Type B pancreatic cell (in vitro differentiated cells): Measurements from ENCODE around the gene POM121L2. TPM values are rescaled to one million over a fixed set of nuclear protein-coding genes. Genes with fewer than 3 reads are reported as not detected.
A peak's percentile ranks its signal among the peaks of the same experiment; 100 is the strongest.

Experiments
- DNase-seq: peaks from one replicate; pipeline ENCODE4 v3.0.0; 2021; ENCODE audit warnings: mixed read lengths; ENCODE audit not compliant: unreplicated experiment; ENCODE audit errors: extremely low spot score
- H3K27ac Mint-ChIP-seq: 2 replicates; pipeline ENCODE4 v1.8.0; 2021; ENCODE audit warnings: mild to moderate bottlenecking, mixed read lengths
- H3K27me3 Mint-ChIP-seq: 2 replicates; pipeline ENCODE4 v1.8.0; 2021; ENCODE audit warnings: mixed read lengths
- H3K36me3 Mint-ChIP-seq: 2 replicates; pipeline ENCODE4 v1.8.0; 2021; ENCODE audit warnings: mixed read lengths
- H3K4me1 Mint-ChIP-seq: one replicate; pipeline ENCODE4 v1.8.0; 2021; ENCODE audit warnings: mixed read lengths; ENCODE audit not compliant: unreplicated experiment
- H3K4me3 Mint-ChIP-seq: 2 replicates; pipeline ENCODE4 v1.8.0; 2021; ENCODE audit warnings: mild to moderate bottlenecking, mixed read lengths
- H3K9me3 Mint-ChIP-seq: 2 replicates; pipeline ENCODE4 v1.8.0; 2021; ENCODE audit warnings: mixed read lengths
- CTCF ChIP-seq: fragments of 200-600 bp; sonication (generic); conservative IDR thresholded peaks from 2 replicates; pipeline ENCODE4 v1.5.0; 2021; ENCODE audit warnings: antibody characterized with exemption, mild to moderate bottlenecking
- long read RNA-seq: library from polyadenylated mRNA; unstranded; transcript quantifications from one replicate; pipeline ENCODE4 v2.0.0, GENCODE V29; 2020
- total RNA-seq: library from RNA; stranded (reverse); gene quantifications from 2 replicates; pipeline ENCODE4 v1.2.1, GENCODE V29; 2021; ENCODE audit warnings: low replicate concordance

Gene POM121L2
- 0.10 and 0.14 TPM in 2 replicates for total RNA-seq
- long read RNA-seq = 0 reads

GRCh38 chr6:27312146-27312949 lies at the start of gene POM121L2:
POM121L2 (minus strand) TSS chr6:27312273; CDS start chr6:27312170, 103 bp downstream.
- Mint-ChIP-seq H3K4me3 (peak within 1 kb of the TSS; percentile 90), H3K27me3 (peaks cover 88% of the 10 kb centered on the region), H3K4me1 (no peaks in the 10 kb centered on the region), H3K36me3 (no peaks in the 10 kb centered on the region), H3K9me3 (no peaks in the 10 kb centered on the region), H3K27ac (peak within 1 kb of the TSS; percentile 40)
- DNase-seq = no peak
- peak; percentile 81 for TF ChIP-seq CTCF

GRCh38 chr6:27359231-27359630 lies 47.2 kb upstream of the POM121L2 start:
- Mint-ChIP-seq H3K27ac (no peak overlapping the region), H3K36me3 (peaks cover 34% of the 10 kb centered on the region), H3K27me3 (no peaks in the 10 kb centered on the region), H3K4me1 (no peaks in the 10 kb centered on the region), H3K9me3 (peaks cover 16% of the 10 kb centered on the region), H3K4me3 (no peak overlapping the region)
- no peak for DNase-seq
- TF ChIP-seq CTCF = no peak

- Mint-ChIP-seq H3K27ac (no peak overlapping the region), H3K36me3 (peaks cover 34% of the 10 kb centered on the region), H3K9me3 (peaks cover 16% of the 10 kb centered on the region), H3K27me3 (no peaks in the 10 kb centered on the region), H3K4me3 (no peak overlapping the region), H3K4me1 (no peaks in the 10 kb centered on the region)
- DNase-seq = no peak
- TF ChIP-seq CTCF = no peak
These were observed 46.7 kb upstream of the POM121L2 start for GRCh38 chr6:27358786-27359185.

GRCh38 chr6:27352850-27353249 lies 40.8 kb upstream of the POM121L2 start:
- no peaks in the 10 kb centered on the region for H3K4me1 Mint-ChIP-seq
- peaks cover 4% of the 10 kb centered on the region for H3K9me3 Mint-ChIP-seq
- DNase-seq = no peak
- no peak overlapping the region for H3K27ac Mint-ChIP-seq
- no peaks in the 10 kb centered on the region for H3K36me3 Mint-ChIP-seq
- H3K27me3 Mint-ChIP-seq = peaks cover 3% of the 10 kb centered on the region
- TF ChIP-seq CTCF = no peak
- H3K4me3 Mint-ChIP-seq = no peak overlapping the region

DNA sequence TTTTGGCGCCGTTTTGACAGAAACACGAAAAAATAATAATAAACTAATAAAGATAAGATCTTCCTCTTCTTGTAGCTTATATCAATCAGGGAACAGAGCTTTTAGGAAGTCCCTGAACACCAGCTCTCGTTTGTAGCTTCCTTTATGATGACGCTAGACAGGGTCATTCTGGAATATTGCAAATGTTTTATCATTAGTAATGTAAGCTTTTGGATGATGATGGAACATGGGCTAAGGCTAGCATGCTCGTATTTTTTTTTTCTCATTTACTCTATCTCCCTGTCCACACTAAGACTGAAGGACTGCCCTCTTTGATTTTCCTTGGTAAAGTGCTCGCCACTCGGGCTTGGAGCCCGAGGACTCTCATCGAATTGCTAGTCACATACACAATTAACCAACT lies 22.1 kb upstream of the POM121L2 start:
- no peak for DNase-seq
- Mint-ChIP-seq H3K36me3 (no peaks in the 10 kb centered on the region), H3K27ac (no peak overlapping the region), H3K27me3 (peaks cover 20% of the 10 kb centered on the region), H3K4me3 (peak overlapping the region; percentile 63), H3K4me1 (peaks cover 4% of the 10 kb centered on the region), H3K9me3 (no peaks in the 10 kb centered on the region)
- no peak for TF ChIP-seq CTCF
